Tibial nerve (tissue), 3 donors: ENCODE measurements around the gene CENPI.

Experiments
- POLR2A ChIP-seq, 2 donors: fragments of 450-650 bp; IDR thresholded peaks; one replicate each; pipeline ENCODE4 v1.6.1; 2017; ENCODE audit warnings: antibody characterized with exemption in 2 of 2, mild to moderate bottlenecking in 2 of 2, moderate library complexity in 2 of 2
- TF ChIP-seq, protein P1 (sequence below), 5 experiments: fragments of 200-600 bp in 3 of 5; fragments of 450-650 bp in 2 of 5; sonication (generic) in 3 of 5; IDR thresholded peaks; one replicate each; pipeline ENCODE4 v1.5.1; 2016 to 2019; ENCODE audit warnings: antibody characterized with exemption in 5 of 5, mild to moderate bottlenecking in 3 of 5, moderate library complexity in 2 of 5

DNA sequence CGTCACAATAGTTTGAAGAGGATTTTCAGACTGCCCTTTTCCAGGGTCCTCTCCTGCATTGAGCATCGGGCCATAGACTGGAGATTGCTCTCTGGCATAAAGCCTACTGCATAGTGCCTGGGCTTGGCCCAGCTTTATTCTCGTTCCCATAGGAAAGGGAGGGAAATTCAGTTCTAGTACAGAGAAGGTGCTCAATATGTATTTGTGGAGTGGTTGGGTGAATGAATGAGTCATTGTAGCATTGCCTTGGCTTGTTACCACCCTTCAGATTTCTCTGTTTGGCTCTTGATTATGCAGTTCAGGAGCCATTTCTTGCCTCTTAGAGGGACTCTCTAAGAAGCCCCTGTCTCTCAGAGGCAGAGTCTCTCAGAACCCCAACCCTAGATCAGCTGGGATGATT lies 16.8 kb upstream of the CENPI start:
- TF ChIP-seq, protein P1, sequence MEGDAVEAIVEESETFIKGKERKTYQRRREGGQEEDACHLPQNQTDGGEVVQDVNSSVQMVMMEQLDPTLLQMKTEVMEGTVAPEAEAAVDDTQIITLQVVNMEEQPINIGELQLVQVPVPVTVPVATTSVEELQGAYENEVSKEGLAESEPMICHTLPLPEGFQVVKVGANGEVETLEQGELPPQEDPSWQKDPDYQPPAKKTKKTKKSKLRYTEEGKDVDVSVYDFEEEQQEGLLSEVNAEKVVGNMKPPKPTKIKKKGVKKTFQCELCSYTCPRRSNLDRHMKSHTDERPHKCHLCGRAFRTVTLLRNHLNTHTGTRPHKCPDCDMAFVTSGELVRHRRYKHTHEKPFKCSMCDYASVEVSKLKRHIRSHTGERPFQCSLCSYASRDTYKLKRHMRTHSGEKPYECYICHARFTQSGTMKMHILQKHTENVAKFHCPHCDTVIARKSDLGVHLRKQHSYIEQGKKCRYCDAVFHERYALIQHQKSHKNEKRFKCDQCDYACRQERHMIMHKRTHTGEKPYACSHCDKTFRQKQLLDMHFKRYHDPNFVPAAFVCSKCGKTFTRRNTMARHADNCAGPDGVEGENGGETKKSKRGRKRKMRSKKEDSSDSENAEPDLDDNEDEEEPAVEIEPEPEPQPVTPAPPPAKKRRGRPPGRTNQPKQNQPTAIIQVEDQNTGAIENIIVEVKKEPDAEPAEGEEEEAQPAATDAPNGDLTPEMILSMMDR (IDR thresholded peaks at IDR 0.05), result no peak
- TF ChIP-seq POLR2A (IDR thresholded peaks at IDR 0.05), result no peak
